ENCODE results near the gene FBN1. TPM values are rescaled to one million over a fixed set of nuclear protein-coding genes. Genes with fewer than 3 reads are reported as not detected.

Gene FBN1
- total RNA-seq, 1 donor = 30.4 TPM

DNA sequence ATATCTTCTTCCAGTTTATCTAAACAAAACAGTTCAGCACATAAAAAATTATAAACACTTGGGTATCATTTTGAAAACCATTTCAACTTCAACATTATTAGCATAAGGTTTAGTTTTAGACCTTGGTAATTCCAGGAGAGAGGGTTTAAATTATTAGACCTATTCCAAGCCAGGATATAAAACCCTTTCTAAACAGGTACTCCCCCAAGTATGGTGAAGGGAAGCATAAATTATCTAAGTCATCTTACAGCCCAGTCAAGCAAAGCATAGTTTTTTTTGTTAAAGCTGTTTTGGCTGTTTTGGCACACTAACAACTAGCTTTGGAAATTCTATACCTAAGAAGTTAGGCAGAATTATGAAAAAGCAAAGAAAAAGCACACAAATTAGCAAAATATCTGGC, 87.3 kb downstream of the FBN1 start:
- no peak for DNase-seq (ENCODE audit: low read depth in 2 of 3, low spot score in 2 of 3)

DNA sequence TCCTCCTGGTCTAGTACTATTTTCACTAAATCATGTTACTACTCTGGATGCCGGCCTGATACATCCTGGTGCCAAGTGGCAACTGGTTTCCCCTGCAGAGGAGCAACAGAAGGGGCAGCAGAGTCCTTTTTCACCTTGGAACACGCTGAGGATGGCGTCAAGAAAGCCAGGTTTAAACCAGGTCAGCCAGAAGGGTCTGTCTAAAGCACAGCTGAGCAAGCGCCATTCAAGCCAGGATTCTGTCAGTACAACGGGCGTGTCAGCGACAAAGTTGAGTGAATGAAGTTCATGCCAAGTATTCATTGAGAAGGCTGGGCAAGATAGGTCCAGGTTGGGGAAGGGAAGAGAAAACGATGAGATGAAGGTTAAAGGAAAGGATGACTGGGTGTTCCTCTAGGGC, 88.2 kb downstream of the FBN1 start:
- DNase-seq (ENCODE audit: low read depth in 2 of 3, low spot score in 2 of 3) = no peak

DNA sequence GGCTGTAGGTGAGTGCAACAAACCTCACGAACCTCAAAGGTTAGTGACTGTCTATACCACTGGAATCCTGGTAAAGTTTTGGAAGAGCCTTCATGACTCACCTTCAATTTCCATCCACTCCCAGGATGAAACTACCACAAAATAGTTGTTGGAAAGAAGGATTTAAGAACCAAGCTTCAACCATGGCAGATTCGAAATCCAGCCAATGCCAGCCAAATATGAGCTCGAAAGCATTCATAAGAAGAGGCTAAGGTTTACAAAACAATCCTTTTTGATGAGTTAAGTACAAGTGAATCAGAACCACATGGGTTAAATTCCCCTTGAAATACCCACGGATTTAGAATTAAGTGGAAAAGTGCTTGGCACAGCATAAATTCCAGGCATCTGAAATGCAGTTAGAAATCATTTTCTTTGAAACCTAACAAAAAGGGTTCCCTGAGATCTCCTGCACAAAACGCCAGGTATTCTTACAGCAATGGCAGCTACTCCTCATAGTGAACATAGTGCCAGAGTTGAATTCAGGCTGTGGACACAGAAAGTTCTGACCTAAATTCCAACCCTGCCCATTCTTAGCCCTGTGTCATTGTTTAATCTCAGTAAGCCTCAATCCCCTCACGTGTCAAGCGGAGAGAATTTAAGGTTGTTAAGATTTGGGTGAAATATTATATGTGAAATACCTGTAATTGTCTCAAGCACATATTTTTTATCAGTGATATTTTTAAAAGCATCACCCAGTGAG, 89.2 kb downstream of the FBN1 start:
- DNase-seq (ENCODE audit: low read depth in 2 of 3, low spot score in 2 of 3) = no peak

DNA sequence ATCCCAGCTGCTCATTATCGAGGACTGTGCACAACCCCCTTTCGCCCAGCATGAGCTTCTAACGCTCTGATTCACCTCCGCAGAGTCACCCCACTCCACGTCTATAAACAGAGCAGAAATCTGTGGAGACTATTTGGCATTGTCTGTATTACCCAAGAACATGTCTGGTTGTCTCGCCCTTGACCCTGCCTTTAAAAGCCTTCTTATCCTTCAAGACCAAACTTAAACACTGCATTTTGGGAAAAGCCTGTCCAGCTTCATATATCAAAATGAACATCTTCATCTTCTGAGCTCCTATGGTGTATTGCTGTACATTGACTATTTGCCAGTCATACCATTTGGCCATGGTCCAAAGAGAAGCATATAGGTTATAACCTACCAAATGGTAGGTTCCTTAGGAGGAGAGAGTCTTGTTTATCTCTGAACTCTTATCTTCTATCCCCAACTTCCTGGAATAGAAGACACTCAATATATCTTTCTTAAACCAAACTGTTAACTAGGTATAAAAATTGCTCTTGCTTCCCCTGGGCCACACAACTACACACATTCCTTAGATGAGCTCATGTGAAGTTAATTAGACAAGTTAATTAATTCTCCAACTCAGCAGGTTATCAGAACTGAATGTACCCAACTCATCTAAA, 90.1 kb downstream of the FBN1 start:
- peak in 2 of 3 donors; percentile 20 to 40 for DNase-seq (ENCODE audit: low read depth in 2 of 3, low spot score in 2 of 3)

DNA sequence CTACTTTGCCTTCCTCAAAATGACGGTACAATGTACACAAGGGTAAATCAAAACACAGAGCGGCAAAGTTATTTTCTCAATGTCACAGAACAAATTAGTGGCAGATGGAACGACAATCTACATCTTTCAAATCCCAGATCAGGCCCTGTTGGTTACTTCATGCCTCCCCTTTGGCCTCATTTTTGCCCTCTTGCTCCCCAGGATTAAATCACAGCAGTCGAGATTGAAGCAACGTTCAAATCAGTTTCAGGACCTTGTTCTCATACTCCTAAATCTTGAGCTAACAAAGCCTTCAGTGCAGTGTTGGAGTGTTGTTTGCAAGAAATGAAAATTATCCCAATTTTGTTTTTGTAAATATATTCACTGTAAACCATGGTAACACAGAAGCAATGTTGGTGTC, 91.4 kb downstream of the FBN1 start:
- no peak for DNase-seq (ENCODE audit: low read depth in 2 of 3, low spot score in 2 of 3)

DNA sequence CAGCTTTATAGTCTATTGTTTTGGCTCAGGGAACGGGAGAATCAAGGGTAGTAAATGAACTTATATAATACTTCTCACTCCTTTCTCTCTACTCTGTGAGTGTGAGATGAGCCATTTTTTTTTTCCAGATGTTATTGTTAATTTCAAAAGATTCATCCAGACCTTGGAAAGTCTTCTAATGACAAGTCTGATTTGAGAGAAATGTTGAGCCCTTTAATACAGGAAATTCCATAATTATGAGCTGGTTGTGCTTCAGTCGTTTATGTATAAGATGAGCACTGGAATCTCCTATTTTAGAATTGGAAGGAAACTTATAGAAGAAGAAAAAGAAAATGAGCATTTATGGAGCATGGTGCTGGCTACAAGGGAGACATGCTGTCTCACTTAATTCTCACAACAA, 92.0 kb downstream of the FBN1 start:
- no peak for DNase-seq (ENCODE audit: low read depth in 2 of 3, low spot score in 2 of 3)

DNA sequence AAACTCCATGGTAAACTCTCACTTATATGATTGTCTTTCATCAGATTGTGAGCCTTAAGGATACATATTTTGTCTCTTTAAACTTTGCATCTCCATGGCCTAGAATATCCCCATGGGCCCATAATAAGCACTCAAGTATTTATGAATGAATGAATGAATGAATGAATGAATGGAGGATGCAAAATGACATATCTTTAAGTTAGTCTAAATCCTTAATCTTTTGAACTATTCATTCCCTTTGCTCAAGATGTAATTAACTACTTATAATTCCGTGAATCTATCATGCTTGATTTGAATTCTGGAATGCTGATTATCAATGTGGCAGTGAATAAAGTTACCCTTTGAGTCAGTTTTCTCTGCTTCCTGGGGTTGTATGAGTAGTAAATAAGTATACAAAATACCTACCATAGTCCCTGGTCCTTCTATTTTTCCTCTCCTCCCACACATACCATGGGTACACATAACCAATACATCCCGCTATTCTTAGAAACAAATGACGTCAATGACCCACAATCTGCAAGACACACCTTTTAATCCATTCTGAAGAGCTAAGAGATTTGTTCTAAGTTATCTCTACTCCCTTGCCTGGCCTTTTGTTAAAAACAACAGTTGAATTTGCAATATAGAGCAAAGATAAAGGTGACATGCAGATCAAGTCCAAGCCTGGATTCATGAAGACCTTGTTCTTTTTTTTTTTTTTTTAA, 94.5 kb downstream of the FBN1 start:
- no peak for DNase-seq (ENCODE audit: low read depth in 2 of 3, low spot score in 2 of 3)

DNA sequence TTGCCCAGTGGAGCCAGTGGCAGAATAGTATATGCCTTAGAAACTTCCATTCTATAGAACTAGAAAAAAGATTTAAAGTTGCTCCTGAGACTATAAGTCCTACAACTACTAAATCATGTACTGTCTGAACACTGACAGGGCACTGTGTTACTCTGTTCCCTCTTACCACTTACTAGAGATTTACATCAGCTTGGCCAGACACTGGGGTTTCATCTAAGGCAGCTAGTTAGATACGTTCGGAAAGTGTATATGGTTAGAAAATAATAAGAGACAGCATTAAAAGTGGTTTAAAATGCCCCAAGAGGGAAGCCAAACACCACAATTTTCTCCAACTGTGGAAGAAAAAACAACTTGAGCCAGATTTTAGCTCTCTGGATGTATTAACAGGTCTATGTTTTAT, 97.1 kb downstream of the FBN1 start:
- no peak for DNase-seq (ENCODE audit: low read depth in 2 of 3, low spot score in 2 of 3)

DNA sequence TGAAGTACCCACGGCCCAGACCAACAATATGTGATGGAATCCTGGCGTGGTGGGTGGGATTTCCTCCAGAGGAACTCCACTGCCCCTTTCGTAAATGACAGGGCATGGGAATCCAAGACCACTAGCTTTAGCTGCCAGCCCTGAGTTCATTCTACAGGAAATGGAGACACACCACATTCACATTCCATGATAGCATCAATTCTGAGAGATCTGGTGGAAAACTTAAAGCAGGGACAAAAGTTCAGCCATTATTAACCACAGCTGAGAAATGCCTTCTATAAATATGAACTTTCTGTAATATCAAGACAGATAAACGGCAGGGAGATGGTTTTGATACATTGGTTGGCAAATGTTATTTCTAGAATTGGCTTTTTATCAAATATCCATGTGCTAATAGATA, 98.2 kb downstream of the FBN1 start:
- DNase-seq (ENCODE audit: low read depth in 2 of 3, low spot score in 2 of 3) = no peak

DNA sequence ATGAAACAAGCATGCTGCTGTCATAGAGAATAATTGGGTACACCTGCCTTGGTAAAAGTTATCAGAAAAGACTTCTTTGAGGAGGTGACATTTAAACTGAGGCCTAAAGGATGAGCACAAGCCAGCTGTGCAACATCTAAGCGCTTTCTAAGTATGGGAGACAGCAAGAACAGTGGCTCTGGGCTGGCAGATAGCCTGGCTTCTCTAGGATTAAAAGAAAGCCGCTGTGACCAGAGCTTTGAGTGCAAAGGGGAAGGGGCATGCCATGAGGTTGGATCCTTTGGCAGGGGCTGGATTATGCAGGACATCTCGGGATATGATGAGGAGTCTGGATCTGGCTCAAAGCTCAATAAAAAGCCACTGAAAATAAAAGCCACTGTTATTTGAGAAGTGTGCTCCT, 99.2 kb downstream of the FBN1 start:
- no peak for DNase-seq (ENCODE audit: low read depth in 2 of 3, low spot score in 2 of 3)

DNA sequence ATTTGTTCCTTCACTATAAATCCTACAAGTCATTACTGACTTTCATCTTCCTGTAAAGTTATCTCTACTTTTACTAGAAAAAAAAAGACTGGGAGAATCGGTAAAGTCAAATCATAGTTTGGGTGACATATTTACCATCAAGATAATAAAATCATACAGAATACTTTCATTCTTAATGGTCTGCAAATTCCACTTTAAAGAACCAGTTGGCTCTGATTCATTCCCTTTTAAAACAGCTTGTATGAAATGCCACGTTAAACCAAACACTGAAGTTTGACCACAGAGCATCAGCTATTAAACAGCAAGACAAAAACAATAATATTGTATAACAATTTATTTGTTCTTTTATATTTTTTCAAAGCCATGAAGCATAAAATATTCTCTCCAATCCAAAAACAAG, 100.7 kb downstream of the FBN1 start:
- DNase-seq (ENCODE audit: low read depth in 2 of 3, low spot score in 2 of 3) = no peak

DNA sequence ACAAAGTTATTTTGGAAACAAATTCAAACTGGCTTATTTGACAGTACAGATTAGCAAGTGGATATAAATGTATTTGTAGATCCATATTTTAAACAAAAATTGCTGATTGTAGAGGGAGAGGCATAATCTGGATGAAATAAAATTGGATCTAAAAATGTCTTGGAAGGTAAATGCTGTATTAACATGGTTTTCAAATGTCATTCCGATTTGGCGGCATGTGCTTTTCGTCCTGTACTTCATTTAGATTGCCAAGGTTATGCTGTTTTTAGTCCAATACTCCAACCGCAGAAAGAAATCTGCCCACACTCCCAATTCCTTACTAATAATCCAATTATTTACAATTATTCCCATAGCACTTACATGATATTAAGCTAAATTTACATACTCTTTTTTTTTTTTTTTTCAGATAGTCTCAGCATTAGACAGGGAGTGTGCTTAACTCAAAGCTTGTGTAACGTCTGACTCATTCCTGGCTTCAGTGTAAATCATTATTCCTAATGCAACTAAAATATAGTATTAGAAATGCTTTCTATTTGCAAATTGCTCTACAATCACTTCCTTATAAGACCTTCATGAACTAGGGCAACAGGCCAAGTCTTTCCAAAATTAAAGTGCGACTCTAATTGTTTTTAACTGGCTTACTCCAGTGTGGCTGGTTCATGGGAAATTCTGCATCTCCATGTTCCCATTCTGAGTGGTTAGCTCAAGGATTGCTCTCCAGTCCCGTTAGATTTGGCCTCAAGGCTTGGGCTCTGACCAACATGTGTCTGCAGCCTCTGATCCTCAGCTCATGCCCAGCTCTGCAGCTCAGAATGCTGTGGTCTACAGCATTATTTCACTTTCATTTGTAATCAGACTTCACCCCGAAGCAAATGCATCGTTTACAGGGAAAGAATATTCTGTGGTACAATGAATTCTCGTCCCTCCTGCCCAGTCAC, 103.9 kb downstream of the FBN1 start:
- peak in 1 of 3 donors; percentile 7 for DNase-seq (ENCODE audit: low read depth in 2 of 3, low spot score in 2 of 3)

DNA sequence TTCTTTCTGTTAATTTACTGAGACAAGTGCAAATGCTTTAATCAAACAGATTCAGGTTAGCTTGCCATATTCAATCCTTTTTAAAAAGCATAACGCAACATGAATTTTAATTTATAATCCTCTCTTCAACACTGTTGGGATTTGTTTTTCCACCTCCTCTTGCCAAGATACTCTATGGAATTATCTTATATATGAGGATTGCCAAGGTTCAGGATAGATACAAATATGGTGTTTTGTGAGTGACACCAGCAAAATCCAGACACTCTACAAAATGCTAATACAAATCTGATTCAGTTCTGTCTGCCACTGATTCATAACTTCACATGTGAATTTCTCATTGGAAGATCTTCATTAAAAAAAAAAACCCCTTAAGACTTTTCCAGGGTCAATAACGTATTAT, 104.8 kb downstream of the FBN1 start:
- DNase-seq (ENCODE audit: low read depth in 2 of 3, low spot score in 2 of 3) = no peak

DNA sequence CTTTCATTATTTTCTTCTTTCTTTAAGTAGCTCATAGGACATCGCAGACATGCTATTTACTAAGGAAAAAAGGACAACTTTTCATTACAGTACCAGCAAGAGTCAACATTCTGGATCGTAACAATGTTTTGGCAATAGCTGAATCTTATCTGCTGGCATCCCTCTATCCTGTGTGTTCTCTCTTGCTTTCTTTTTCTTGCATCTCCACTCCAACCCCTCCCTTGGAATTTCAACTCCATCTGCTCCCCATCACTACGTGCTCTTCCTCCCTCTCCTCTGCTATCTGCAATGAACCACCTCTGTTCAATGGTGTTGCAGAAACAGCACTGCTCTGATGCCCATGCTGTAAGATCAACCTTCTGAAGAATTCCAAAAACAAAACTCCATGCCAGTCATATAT, 106.6 kb downstream of the FBN1 start:
- no peak for DNase-seq (ENCODE audit: low read depth in 2 of 3, low spot score in 2 of 3)

DNA sequence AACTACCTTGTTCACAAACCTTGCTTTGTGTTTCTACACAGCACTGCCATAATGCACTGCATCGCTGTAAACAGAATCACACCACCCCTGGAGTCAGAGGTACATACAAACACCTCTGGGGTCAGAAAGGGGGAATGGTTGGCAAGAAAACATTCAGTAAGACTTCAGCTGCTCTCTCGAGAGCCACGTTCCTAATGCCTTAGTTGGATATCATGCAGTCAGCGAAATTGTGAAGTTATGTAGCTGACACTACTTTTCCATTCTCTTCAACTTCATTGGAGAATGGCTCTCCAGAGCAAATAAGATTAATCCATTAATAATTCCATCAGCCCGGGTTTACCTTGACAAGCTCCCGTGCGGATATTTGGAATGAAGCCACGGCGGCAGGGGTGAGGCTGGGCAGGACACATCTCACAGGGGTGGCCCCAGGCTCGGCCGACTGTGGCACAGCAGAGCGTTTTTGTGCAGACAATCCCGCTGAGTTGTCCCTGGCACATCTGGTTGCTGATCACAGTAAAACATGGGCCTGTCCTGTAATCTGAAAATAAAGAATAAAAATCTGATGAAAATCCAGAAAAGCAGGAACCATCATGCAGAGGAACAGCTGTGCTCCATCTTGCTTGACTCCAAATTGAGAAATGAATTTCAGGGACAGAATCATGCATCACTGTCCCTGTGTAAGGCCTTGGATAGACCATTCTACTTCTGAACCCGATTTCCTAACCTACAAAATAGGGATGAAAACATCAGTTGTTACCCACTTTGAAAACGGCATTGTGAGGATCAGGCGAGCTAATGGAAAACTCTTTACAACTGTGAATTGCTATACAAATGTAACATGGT, 108.0 kb downstream of the FBN1 start:
- DNase-seq (ENCODE audit: low read depth in 2 of 3, low spot score in 2 of 3) = no peak

DNA sequence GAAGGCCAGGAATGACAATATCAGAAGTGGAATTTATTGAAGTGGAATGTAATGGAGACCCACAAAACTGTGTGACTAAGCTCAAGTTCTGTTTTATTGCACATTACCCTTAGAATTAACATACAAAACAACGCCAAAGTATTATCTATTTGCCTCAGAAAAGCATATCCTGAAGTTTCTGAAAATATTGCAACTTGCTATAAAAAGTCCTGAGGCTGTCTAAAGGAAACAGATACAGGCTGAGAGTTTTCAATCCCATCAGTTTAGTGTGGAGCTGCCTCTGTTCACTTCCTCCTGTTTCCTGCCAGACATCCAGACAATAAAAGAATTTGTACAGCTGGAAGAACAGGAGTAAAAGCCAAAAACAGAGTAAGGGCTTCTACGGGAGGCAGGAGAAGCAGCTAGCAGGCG, 108.8 kb downstream of the FBN1 start:
- no peak for DNase-seq (ENCODE audit: low read depth in 2 of 3, low spot score in 2 of 3)

DNA sequence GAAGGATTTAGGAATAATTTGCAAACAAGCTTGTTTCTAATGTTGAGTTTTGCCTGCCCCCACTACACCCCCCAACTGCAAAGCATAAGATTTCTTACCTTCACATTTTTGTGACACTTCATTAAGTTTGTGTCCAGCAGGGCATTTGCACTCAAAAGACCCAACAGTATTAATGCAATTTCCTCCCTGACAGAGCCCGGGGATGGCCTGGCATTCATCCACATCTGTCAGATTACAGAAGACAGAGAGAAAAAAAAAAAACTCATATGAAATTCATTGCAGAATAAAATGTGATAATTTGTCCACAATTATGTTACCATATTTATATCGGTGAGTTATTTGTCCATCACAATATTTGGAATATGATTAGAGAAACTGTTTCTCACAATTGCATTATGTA, 111.5 kb downstream of the FBN1 start:
- DNase-seq (ENCODE audit: low read depth in 2 of 3, low spot score in 2 of 3) = no peak

DNA sequence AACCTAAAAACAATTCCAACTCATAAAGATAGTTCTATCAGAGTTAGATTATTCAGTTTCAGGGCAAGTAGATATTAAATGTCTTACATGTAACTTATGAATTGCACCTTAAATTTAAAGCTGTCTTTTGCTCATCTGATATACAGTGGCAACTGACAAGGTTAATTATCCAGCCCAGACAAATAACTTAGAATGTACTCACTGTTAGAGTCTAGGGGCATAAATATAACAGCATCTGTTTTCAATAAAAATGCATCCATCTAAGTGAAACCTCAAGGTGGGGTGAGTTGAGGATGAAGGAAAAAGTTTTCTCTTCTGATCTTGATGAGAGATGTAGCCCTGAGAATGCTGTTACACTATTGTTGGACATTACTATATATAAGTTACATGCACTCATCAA, 112.6 kb downstream of the FBN1 start:
- DNase-seq (ENCODE audit: low read depth in 2 of 3, low spot score in 2 of 3) = no peak

DNA sequence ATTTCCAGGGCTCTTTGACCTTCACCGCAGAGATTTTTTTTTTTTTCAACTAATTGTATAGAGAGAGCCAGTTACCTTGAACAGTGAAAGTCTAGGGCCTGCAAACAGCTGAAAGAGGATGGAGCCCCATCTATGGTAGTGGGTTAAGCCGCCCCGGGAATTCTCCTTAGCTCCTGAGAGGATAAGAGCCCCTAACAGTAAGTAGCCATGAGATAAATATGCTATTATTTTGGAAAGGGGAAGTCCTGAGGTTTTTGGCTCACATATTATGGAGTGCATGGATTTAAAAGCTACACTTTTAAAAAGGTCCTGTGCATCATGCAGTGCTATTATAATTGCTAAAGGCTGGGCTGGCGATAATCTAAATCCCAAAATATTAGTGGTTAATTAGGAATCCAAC, 115.0 kb downstream of the FBN1 start:
- no peak for DNase-seq (ENCODE audit: low read depth in 2 of 3, low spot score in 2 of 3)

DNA sequence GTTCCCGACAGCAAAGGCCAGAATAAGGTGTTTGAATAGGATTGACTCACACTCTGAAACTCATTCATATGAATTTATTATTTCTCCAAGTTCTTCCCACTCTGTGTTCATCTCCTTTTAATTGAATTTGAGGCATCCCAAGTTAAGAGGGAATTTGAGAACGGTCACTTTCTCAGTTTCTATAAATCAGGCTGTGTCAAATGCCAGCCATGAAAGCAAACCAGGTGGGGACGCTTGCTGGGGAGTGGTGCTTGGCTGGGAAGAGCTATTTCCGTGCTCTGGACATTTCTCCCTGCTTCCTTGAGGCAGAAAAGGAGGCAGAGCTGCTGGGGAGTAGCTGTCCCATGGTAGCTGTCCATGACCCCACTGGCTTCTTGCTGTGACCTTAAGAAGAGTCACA, 116.6 kb downstream of the FBN1 start:
- no peak for DNase-seq (ENCODE audit: low read depth in 2 of 3, low spot score in 2 of 3)

Measured in hematopoietic multipotent progenitor cell (in vitro differentiated cells).